Stimulated activated CD8-positive, alpha-beta memory T cell treated with anti-CD3 and anti-CD28 coated beads, Interleukin-4, amount 100 ng/mL, for 1 hour (primary cell): ENCODE results near the gene DDX20.
"Not testable (repeated sequence)": the region's sequence is repeated elsewhere in the genome, so short reads cannot be mapped to it uniquely, and the experiment has no call there.

Source experiments
- DNase-seq, 2 donors: peaks; one replicate each; pipeline ENCODE4 v3.0.0-alpha.2; 2020; ENCODE audit warnings: low read depth in 2 of 2, low spot score in 1 of 2

The DDX20 gene

DNA sequence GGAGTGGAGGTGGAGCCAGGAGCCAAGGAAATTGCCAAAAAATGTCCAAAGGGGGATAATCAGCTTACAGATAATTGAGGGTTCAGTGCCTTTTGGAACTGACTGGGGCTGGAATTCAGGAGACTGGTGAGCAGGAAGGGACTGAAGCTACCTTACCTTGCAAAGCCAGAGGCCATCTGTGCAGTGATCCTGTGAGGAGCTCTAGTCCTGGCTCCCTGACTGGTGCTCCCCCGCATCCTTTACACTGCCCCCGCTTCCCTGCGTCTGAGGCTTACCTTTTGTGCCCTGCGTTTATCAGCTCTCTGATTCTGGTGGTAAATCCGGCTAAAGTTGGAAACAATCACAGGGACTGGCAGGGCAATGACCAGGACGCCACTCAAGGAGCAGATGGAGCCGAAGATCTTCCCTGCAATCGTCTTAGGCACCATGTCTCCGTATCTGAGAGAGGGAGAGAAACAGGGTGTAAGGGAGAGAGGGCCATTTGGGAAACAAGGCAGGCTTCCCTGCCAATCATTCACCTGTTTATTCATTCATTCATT is 31.0 kb downstream of the DDX20 start:
- DNase-seq, result no peak

- DNase-seq, result no peak
These were observed 33.4 kb downstream of the DDX20 start for GRCh38 chr1:111789142-111789541.

GRCh38 chr1:111789666-111790316 is 34.1 kb downstream of the DDX20 start:
- DNase-seq, result no peak

- no peak for DNase-seq
These were observed 36.1 kb downstream of the DDX20 start for GRCh38 chr1:111791776-111792175.

GRCh38 chr1:111792249-111792648 is 36.5 kb downstream of the DDX20 start:
- DNase-seq, result no peak

GRCh38 chr1:111793923-111794322 is 38.2 kb downstream of the DDX20 start:
- no peak for DNase-seq

DNA sequence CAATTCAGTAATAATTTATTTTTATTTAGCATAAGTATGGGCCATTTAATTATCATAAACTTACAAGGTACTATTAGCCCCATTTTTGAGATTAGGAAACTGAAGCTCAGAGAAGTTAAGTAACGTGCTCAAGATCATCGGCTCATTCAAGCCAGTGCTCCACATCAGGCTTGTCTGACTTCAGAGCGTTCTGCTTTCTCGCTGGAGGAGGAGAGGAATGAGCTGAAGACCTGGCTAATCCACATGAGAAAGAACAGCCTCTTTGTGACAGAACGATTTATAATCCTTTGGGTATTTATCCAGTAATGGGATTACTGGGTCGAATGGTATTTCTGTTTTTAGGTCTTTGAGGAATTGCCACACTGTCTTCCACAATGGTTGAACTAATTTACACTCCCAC is 39.7 kb downstream of the DDX20 start:
- no peak for DNase-seq

DNA sequence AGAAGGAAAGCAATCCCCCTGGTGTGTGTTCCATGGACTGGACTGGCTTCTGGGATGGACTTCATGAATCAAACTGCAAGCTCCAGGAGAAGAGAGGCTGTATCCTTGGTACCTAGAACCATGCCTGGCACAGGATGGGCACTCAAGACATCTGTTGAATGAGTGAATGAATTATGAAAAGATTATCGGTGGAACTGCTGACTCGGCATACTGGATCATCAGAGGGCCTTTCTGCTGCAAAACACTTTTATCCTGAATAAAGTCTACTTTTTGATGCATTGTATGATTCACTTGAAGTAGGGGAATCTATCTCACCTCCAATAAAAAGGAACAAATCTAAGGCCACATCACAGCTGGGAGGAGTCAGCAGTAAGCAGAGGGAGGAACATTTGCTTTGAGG is 42.9 kb downstream of the DDX20 start:
- no peak for DNase-seq

DNA sequence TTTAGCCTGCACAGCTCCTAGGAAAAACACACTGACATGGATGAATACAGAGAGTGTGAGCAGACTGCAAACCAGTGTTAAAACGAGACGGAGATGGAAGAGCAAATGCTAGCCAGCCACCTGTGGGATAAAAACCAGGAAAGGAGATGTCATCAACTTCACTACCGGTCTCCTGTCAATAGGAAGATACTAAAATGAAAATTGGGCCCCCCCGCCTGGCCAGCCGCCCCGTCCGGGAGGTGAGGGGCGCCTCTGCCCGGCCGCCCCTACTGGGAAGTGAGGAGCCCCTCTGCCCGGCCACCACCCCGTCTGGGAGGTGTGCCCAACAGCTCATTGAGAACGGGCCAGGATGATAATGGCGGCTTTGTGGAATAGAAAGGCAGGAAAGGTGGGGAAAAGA is 44.0 kb downstream of the DDX20 start:
- not testable (repeated sequence) for DNase-seq

GRCh38 chr1:111801071-111801850 is 45.6 kb downstream of the DDX20 start:
- no peak for DNase-seq

- no peak for DNase-seq
These were observed 46.4 kb downstream of the DDX20 start for GRCh38 chr1:111802110-111802509.

GRCh38 chr1:111802984-111803383 is 47.3 kb downstream of the DDX20 start:
- no peak for DNase-seq

- DNase-seq, result no peak
These were observed 48.2 kb downstream of the DDX20 start for GRCh38 chr1:111803951-111804350.

DNA sequence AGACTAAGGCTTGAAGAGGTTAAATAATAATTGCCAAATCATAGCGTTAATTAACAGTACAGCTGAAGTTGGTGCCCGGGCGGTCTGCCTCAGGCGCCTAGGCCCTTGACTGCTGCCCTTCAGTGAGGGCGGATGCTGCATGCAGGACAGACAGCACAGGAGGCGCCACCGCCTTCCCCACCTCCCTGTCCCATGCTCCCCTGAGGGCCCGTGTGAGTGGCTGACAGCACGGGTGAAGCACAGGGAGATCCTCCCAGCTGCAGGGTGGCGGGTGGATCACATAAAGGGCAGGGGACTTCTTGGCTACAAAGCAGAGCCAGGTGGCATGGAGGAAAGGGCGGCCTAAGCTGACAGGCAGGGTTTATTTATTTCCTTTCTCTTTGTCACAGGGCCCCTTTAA is 49.1 kb downstream of the DDX20 start:
- DNase-seq, result no peak

DNA sequence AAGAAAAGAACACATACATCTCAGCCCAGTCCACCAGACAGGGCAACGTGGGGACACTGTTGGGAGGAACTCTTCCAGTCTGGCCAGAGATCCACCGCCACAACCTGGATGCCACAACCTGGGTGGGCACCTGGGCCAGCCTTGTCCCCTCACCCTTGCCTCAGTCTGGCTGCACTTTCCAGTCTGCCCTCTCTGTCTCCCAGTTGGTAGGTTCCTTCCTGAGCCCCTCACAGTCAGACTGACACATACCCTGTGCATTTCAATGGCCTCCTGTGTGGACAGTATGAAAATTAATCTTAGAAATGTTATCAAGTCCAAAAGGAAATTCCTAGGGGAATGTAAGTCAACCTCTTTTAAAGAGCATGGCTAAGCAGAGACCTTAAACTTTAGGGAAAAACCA is 49.5 kb downstream of the DDX20 start:
- no peak for DNase-seq

DNA sequence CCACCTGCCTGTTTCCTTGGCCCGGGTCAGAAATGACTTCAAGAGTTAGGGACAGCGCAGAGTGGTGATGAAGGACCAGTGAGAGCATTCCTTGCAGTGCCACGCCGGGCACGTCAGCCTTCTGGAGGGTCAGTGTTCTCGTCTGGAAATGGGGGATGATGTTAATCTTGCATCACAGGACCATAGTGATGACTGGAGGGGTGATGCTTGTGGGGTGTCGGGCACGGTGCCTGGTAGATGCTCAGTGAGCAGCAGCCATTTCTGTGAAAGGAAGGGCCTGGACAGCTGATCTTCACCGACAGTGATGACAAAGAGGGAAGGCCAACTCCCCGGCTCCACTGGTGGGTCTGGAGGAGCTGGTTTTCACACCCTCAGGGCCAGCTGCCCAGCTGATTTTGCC is 56.2 kb downstream of the DDX20 start:
- no peak for DNase-seq

GRCh38 chr1:111812306-111812705 is 56.6 kb downstream of the DDX20 start:
- DNase-seq, result no peak

- no peak for DNase-seq
These were observed 58.0 kb downstream of the DDX20 start for GRCh38 chr1:111813440-111814304.

GRCh38 chr1:111814305-111814628 is 58.6 kb downstream of the DDX20 start:
- no peak for DNase-seq

DNA sequence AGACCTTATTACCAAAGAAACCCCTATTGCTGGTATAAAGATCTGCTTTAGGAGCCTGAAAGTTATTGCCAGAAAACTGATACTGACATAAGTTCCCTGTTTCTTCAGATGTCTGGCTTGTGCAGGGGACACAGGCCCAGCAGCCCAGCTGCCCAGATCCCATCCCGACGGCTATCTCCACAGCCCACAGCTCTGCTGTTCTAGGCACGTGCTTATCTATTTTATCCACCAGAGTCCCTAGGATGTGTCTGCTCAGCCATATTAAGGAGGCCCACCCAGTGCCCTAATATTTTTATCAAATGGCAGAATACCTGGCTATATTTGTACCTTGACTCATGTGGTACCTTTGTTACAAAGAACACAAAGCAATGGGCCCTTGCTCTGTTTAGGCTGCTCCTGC is 58.9 kb downstream of the DDX20 start:
- DNase-seq, result no peak
